Peyer's patch (tissue), 4 donors: Measurements from ENCODE around the gene NOP14.
"Not testable (repeated sequence)": the region's sequence is repeated elsewhere in the genome, so short reads cannot be mapped to it uniquely, and the experiment has no call there.

Experiments
- POLR2A ChIP-seq, 2 donors: fragments of 450-650 bp; IDR thresholded peaks; one replicate each; pipeline ENCODE4 v1.5.1; 2017; ENCODE audit warnings: antibody characterized with exemption in 2 of 2, mild to moderate bottlenecking in 2 of 2, moderate library complexity in 2 of 2
- TF ChIP-seq, protein P1 (sequence below), 6 experiments: fragments of 450-650 bp in 4 of 6; fragments of 200-600 bp in 2 of 6; sonication (generic) in 1 of 6; IDR thresholded peaks; one replicate each; pipeline ENCODE4 v1.5.1; 2017 to 2019; ENCODE audit warnings: antibody characterized with exemption in 6 of 6, mild to moderate bottlenecking in 3 of 6, moderate library complexity in 1 of 6

DNA sequence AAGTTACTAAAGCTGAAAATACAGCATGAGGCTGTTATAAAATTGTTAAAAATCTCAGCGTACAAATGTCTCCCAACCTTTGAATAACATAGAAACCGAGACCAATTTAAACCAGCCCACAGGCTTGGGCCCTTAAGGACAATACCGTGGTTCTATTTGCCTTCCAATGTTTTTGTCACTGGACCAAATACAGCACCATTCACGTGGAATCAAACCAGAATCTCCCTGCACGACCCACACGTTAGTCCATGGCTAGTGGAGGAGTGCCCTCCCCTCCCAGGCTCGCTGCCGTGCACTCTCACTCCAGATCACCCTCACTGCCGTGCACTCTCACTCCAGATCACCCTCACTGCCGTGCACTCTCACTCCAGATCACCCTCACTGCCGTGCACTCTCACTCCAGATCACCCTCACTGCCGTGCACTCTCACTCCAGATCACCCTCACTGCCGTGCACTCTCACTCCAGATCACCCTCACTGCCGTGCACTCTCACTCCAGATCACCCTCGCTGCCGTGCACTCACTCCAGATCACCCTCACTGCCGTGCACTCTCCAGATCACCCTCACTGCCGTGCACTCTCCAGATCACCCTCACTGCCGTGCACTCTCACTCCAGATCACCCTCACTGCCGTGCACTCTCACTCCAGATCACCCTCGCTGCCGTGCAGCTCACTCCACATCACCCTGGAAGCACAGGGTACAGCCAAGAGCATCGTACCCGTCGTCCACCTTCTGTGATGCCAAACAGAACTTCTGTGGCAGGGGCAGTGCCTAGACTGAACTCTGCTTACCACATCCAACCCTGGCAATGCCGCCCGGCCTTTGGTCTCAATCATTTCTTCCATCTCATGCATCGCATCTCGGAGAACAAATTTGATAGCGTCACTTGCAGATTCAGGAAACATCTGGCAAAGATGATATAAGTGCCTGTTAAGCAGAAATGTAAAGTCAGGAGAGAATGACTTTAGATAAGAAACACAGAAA lies 17.3 kb downstream of the NOP14 start:
- TF ChIP-seq, protein P1, sequence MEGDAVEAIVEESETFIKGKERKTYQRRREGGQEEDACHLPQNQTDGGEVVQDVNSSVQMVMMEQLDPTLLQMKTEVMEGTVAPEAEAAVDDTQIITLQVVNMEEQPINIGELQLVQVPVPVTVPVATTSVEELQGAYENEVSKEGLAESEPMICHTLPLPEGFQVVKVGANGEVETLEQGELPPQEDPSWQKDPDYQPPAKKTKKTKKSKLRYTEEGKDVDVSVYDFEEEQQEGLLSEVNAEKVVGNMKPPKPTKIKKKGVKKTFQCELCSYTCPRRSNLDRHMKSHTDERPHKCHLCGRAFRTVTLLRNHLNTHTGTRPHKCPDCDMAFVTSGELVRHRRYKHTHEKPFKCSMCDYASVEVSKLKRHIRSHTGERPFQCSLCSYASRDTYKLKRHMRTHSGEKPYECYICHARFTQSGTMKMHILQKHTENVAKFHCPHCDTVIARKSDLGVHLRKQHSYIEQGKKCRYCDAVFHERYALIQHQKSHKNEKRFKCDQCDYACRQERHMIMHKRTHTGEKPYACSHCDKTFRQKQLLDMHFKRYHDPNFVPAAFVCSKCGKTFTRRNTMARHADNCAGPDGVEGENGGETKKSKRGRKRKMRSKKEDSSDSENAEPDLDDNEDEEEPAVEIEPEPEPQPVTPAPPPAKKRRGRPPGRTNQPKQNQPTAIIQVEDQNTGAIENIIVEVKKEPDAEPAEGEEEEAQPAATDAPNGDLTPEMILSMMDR (IDR thresholded peaks at IDR 0.05): not testable (repeated sequence)
- TF ChIP-seq POLR2A (IDR thresholded peaks at IDR 0.05): not testable (repeated sequence)
